Gastrocnemius medialis (tissue), 4 donors: ENCODE measurements around the gene CXXC1. TPM values are rescaled to one million over a fixed set of nuclear protein-coding genes. Genes with fewer than 3 reads are reported as not detected.
"Not testable (repeated sequence)": the region's sequence is repeated elsewhere in the genome, so short reads cannot be mapped to it uniquely, and the experiment has no call there.

Source experiments
- ATAC-seq, 2 donors: fragments of 150-250 bp; one replicate each; pipeline ENCODE4 v1.9.1; 2016
- DNase-seq, 2 donors: peaks; one replicate each; pipeline ENCODE4 v3.0.0-alpha.2; 2019
- H3K27ac ChIP-seq, 4 donors: fragments of 200-600 bp; sonication (generic); 1 replicate in 1 of 4; 2 replicates in 3 of 4; pipeline ENCODE4 v1.5.1; 2016 to 2018; ENCODE audit warnings: mild to moderate bottlenecking in 2 of 4, moderate library complexity in 1 of 4
- H3K27me3 ChIP-seq, 3 donors: fragments of 200-600 bp; sonication (generic) in 2 of 3; 1 replicate in 1 of 3; 2 replicates in 2 of 3; pipeline versions ENCODE4 v1.5.1 to v1.6.0; 2016 to 2019; ENCODE audit warnings: mild to moderate bottlenecking in 1 of 3, moderate library complexity in 1 of 3
- H3K36me3 ChIP-seq, 2 donors: fragments of 200-600 bp; sonication (generic) in 1 of 2; one replicate each; pipeline ENCODE4 v1.5.1; 2017 to 2018
- H3K4me1 ChIP-seq, 2 donors: fragments of 200-600 bp; sonication (generic) in 1 of 2; one replicate each; pipeline ENCODE4 v1.5.1; 2016 to 2017; ENCODE audit warnings: mild to moderate bottlenecking in 2 of 2
- H3K4me3 ChIP-seq, 4 donors: fragments of 200-600 bp; sonication (generic) in 3 of 4; 1 replicate in 1 of 4; 2 replicates in 3 of 4; pipeline ENCODE4 v1.5.1; 2016 to 2019; ENCODE audit warnings: mild to moderate bottlenecking in 2 of 4
- H3K9me3 ChIP-seq, 3 donors: fragments of 200-600 bp; sonication (generic) in 2 of 3; 1 replicate in 1 of 3; 2 replicates in 2 of 3; pipeline ENCODE4 v1.5.1; 2016 to 2019
- POLR2A ChIP-seq, 2 donors: fragments of 450-650 bp; IDR thresholded peaks; one replicate each; pipeline ENCODE4 v1.6.1; 2017; ENCODE audit warnings: antibody characterized with exemption in 2 of 2, mild to moderate bottlenecking in 2 of 2, moderate library complexity in 2 of 2
- in situ Hi-C, 4 donors: fragments of 200-750 bp; cut with MboI; loops; one replicate each; pipeline versions ENCODE4 v1.15.0 to v1.8.0; 2017; ENCODE audit warnings: low sequenced_read_pairs in 4 of 4
- intact Hi-C: fragments of 100-400 bp; cut with DNase I; formaldehyde crosslinking; loops from one replicate; pipeline ENCODE4 v1.15.1; 2023; ENCODE audit warnings: low total_unique reads
- total RNA-seq, 4 donors: library from RNA; depleted of rRNA; stranded (reverse); fragments of >200 nt; gene quantifications; one replicate each; pipeline versions ENCODE4 v1.1.0 to v1.2.3, GENCODE V29; 2016
- TF ChIP-seq, protein P1 (sequence below), 5 experiments: fragments of 450-650 bp in 3 of 5; fragments of 200-600 bp in 2 of 5; sonication (generic) in 2 of 5; IDR thresholded peaks in 4 of 5; conservative IDR thresholded peaks in 1 of 5; 1 replicate in 4 of 5; 2 replicates in 1 of 5; pipeline ENCODE4 v1.5.1; 2016 to 2019; ENCODE audit warnings: antibody characterized with exemption in 5 of 5, mild to moderate bottlenecking in 3 of 5, moderate library complexity in 3 of 5

Gene CXXC1
- total RNA-seq, 4 donors from 2014 or later, result 21.1 to 32.0 (median 27.3) TPM

DNA sequence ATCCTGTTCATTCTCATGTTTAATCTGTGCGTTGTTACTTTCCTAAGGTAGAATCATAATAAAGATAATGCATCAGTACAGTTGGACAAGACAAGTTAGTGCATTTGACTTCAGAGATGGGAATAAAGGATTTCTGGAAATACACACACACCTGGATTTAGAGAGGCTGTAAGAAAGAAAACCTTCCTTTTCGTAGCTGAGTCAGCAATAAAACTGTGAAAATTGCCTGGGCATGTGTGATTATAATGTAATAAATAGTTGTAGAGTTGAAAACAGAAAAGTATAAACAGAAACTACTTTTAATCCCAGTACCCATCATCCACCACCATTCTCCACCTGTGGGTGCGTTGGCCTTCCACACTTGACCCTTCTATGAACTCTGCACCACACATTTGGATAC, 36.6 kb downstream of the CXXC1 start:
- Histone ChIP-seq H3K27me3 (no peaks in the 10 kb centered on the region), H3K27ac (no peak overlapping the region), H3K36me3 (peaks cover 0 to 3% of the 10 kb centered on the region in 2 donors), H3K4me1 (no peaks in the 10 kb centered on the region), H3K4me3 (no peak overlapping the region), H3K9me3 (no peaks in the 10 kb centered on the region)
- DNase-seq, result no peak
- no peak for TF ChIP-seq POLR2A (IDR thresholded peaks at IDR 0.05)
- TF ChIP-seq, protein P1, sequence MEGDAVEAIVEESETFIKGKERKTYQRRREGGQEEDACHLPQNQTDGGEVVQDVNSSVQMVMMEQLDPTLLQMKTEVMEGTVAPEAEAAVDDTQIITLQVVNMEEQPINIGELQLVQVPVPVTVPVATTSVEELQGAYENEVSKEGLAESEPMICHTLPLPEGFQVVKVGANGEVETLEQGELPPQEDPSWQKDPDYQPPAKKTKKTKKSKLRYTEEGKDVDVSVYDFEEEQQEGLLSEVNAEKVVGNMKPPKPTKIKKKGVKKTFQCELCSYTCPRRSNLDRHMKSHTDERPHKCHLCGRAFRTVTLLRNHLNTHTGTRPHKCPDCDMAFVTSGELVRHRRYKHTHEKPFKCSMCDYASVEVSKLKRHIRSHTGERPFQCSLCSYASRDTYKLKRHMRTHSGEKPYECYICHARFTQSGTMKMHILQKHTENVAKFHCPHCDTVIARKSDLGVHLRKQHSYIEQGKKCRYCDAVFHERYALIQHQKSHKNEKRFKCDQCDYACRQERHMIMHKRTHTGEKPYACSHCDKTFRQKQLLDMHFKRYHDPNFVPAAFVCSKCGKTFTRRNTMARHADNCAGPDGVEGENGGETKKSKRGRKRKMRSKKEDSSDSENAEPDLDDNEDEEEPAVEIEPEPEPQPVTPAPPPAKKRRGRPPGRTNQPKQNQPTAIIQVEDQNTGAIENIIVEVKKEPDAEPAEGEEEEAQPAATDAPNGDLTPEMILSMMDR (IDR thresholded peaks at IDR 0.05 in 4 of 5, conservative IDR thresholded peaks at IDR 0.05 in 1 of 5), result no peak
- intact Hi-C loops, result no loop called here
- ATAC-seq, result no peak
- in situ Hi-C loops, result loop anchor here in 1 of 4 donors (25.0 kb wide), 1 partner anchor 739 kb away; no protein-coding TSS in a partner anchor

DNA sequence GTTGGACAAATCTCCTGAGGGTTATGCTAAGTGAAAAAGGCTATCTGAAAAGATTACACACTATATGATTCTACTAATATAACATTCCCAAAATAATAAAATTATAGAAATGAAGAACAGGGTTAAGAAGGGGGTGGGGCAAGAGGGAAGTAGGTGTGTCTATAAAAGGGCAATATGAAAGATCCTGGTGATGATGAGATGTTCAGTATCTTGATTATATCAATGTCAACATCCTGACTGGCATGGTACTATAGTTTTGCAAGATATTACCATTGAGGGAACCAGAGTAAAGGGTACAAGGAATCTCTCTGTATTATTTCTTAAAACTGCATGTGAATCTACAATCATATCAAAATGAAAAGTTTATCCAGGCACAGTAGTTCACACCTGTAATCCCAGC, 37.9 kb downstream of the CXXC1 start:
- intact Hi-C loops (no loop called here), in situ Hi-C loops (no loop called here)
- TF ChIP-seq POLR2A (IDR thresholded peaks at IDR 0.05), result no peak
- TF ChIP-seq, protein P1 (IDR thresholded peaks at IDR 0.05 in 4 of 5, conservative IDR thresholded peaks at IDR 0.05 in 1 of 5), result no peak
- H3K4me3 ChIP-seq, result no peak overlapping the region
- peaks cover 0 to 3% of the 10 kb centered on the region in 2 donors for H3K36me3 ChIP-seq
- no peak overlapping the region for H3K27ac ChIP-seq
- DNase-seq (no peak), ATAC-seq (no peak)
- H3K4me1 ChIP-seq, result no peaks in the 10 kb centered on the region
- no peaks in the 10 kb centered on the region for H3K27me3 ChIP-seq
- no peaks in the 10 kb centered on the region for H3K9me3 ChIP-seq

DNA sequence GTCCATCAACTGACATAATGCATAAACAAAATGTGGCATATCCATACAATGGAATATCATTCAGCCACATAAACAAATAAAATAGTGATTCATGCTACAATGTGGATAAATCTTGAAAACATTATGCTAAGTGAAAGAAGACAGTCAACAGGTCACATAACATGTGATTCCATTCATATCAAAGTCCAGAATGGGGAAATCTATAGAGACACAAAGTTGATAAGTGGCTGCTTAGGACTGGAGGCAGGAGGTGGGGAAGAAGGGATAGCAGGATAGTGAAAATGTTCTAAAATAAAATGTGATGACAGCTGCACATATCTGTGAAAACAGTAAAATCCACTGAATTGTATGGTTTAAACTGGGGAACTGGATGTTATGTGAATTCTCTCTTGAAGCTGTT, 39.9 kb downstream of the CXXC1 start:
- in situ Hi-C loops, result no loop called here
- TF ChIP-seq, protein P1 (IDR thresholded peaks at IDR 0.05 in 4 of 5, conservative IDR thresholded peaks at IDR 0.05 in 1 of 5), result no peak
- no peak for TF ChIP-seq POLR2A (IDR thresholded peaks at IDR 0.05)
- peaks cover 0 to 3% of the 10 kb centered on the region in 2 donors for H3K36me3 ChIP-seq
- no peak for DNase-seq
- H3K4me3 ChIP-seq, result no peak overlapping the region
- ATAC-seq, result no peak
- H3K27ac ChIP-seq, result no peak overlapping the region
- H3K4me1 ChIP-seq, result no peaks in the 10 kb centered on the region
- intact Hi-C loops, result no loop called here
- H3K27me3 ChIP-seq, result no peaks in the 10 kb centered on the region
- H3K9me3 ChIP-seq, result no peaks in the 10 kb centered on the region

DNA sequence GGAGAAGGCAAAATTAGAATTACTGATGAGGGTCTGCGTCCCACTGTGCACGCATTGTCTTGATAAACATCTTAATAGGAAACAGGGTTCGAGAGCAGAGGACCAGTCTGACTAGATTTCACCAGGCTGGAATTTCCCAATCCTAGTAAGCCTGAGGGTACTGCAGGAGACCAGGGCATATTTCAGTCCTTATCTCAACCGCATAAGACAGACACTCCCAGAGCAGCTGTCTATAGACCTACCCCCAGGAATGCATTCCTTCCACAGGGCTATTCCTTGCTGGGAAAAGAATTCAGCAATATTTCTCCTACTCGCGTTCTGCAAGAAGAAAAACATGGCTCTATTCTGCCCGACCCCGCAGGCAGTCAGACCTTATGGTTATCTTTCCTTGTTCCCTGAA, 45.7 kb downstream of the CXXC1 start:
- intact Hi-C loops, in situ Hi-C loops, H3K4me1 ChIP-seq, H3K36me3 ChIP-seq, DNase-seq, ATAC-seq, H3K27me3 ChIP-seq, H3K9me3 ChIP-seq, H3K27ac ChIP-seq, H3K4me3 ChIP-seq: not testable (repeated sequence)

DNA sequence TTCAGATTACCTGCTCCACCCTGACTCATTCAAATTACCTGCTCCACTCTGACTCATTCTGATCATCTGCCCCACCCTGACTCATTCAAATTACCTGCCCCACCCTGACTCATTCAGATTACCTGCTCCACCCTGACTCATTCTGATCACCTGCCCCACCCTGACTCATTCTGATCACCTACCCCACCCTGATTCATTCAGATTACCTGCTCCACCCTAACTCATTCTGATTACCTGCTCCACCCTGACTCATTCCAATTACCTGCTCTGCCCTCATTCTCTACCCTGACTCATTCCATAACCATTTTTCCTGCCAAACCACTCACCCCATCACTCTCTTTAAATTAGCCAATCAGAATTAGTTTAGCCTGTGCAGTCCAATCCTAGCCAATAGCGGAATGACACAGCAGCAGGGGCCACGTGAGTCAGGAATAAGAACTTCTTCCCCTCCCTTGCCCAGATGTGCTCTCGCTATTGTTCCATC, 47.4 kb downstream of the CXXC1 start:
- TF ChIP-seq, protein P1 (IDR thresholded peaks at IDR 0.05 in 4 of 5, conservative IDR thresholded peaks at IDR 0.05 in 1 of 5), result no peak
- no peak for TF ChIP-seq POLR2A (IDR thresholded peaks at IDR 0.05)
- Histone ChIP-seq H3K4me3 (no peak overlapping the region), H3K27ac (no peak overlapping the region), H3K27me3 (no peaks in the 10 kb centered on the region), H3K4me1 (no peaks in the 10 kb centered on the region), H3K36me3 (no peaks in the 10 kb centered on the region), H3K9me3 (no peaks in the 10 kb centered on the region)
- no peak for ATAC-seq
- intact Hi-C loops, result no loop called here
- in situ Hi-C loops, result no loop called here
- no peak for DNase-seq
